H1 (cell line): ENCODE measurements around the gene NFYB. TPM values are rescaled to one million over a fixed set of nuclear protein-coding genes. Genes with fewer than 3 reads are reported as not detected.

Experiments
- CTBP2 ChIP-seq: IDR thresholded peaks from 2 replicates; pipeline ENCODE4 v1.7.0; 2011; ENCODE audit warnings: borderline replicate concordance, mild to moderate bottlenecking, moderate library complexity, mixed read lengths, low read length; ENCODE audit not compliant: insufficient read depth, insufficient read length
- KDM4A ChIP-seq: IDR thresholded peaks from one replicate; pipeline ENCODE4 v1.7.1; 2012; ENCODE audit warnings: low read depth, mild to moderate bottlenecking, moderate library complexity, low read length, inconsistent platforms; ENCODE audit not compliant: severe bottlenecking
- KDM5A ChIP-seq: fragments of 200-600 bp; IDR thresholded peaks from 2 replicates; pipeline ENCODE4 v1.7.1; 2012; ENCODE audit warnings: mild to moderate bottlenecking, low read length, inconsistent platforms, mixed read lengths
- POLR2A ChIP-seq, 2 experiments: IDR thresholded peaks; 1 replicate in 1 of 2; 2 replicates in 1 of 2; pipeline ENCODE4 v1.6.1; 2011; ENCODE audit warnings: low read depth in 2 of 2, low read length in 2 of 2, mild to moderate bottlenecking in 2 of 2; ENCODE audit errors: control extremely low read depth in 1 of 2
- polyA plus RNA-seq, 7 experiments: library from polyadenylated mRNA; depleted of rRNA in 3 of 7; stranded (reverse) in 5 of 7; unstranded in 2 of 7; fragments of >200 nt in 5 of 7; fragments of 200-250 nt in 2 of 7; gene quantifications; 1 replicate in 5 of 7; 2 replicates in 1 of 7; 4 replicates in 1 of 7; pipeline versions ENCODE4 v1.2.1 to v1.2.3, GENCODE V29; 2011 to 2013; ENCODE audit warnings: missing spikeins in 2 of 7, mixed read lengths in 2 of 7
- total RNA-seq: library from RNA; stranded (reverse); fragmentation: NEBNext Ultra II Directional; extraction: Animal tissue kit (Norgen Biotek cat#: 25700); gene quantifications from 2 replicates; pipeline ENCODE4 v1.2.1, GENCODE V29; 2021
- TF ChIP-seq, protein P1 (sequence below): fragments of 300-600 bp; sonication (generic); IDR thresholded peaks from 2 replicates; pipeline ENCODE4 v1.7.1; 2012; ENCODE audit warnings: low read length, moderate library complexity, mild to moderate bottlenecking, inconsistent platforms; ENCODE audit not compliant: insufficient replicate concordance
- TF ChIP-seq, protein P2 (sequence below), 3 experiments: IDR thresholded peaks; 1 replicate in 2 of 3; 2 replicates in 1 of 3; pipeline versions ENCODE4 v1.5.1 to v1.6.1; 2011; ENCODE audit warnings: low read length in 3 of 3, mild to moderate bottlenecking in 3 of 3, inconsistent platforms in 2 of 3, low read depth in 1 of 3, moderate library complexity in 1 of 3; ENCODE audit not compliant: insufficient read depth in 1 of 3; ENCODE audit errors: control extremely low read depth in 1 of 3
- TF ChIP-seq, protein P3 (sequence below): IDR thresholded peaks from 2 replicates; pipeline ENCODE4 v1.6.1; 2012; ENCODE audit warnings: inconsistent platforms

The NFYB gene
- total and polyA plus RNA-seq, 2 of the 8 experiments (the other 6 are each of a cell fraction or from before 2014, with no cell fraction given): 29.1 to 43.5 TPM

DNA sequence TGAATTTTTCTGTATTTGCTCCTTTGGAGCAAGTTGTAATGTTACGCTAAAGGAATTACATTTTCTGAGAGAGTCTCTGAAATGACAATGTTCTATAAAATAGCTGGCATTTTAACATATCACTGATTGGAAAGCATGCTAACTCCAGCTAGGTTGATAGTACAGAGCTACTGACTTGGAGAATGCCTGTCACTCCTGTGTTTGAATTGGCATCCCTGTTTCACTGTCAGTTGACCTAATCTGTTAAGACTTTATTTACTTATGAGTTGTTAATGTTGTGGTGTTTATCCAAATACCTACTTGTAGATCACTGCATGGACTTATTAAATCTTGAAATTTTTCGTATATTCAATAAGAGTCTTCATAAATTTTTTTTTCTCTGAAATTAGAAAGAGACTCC is 40.1 kb downstream of the NFYB start (continued):
- TF ChIP-seq KDM4A (no peak), POLR2A (IDR thresholded peaks at IDR 0.05; ENCODE audit: control extremely low read depth in 1 of 2, low read depth in 2 of 2, low read length in 2 of 2) (no peak), KDM5A (no peak), CTBP2 (no peak)
- TF ChIP-seq, protein P1, sequence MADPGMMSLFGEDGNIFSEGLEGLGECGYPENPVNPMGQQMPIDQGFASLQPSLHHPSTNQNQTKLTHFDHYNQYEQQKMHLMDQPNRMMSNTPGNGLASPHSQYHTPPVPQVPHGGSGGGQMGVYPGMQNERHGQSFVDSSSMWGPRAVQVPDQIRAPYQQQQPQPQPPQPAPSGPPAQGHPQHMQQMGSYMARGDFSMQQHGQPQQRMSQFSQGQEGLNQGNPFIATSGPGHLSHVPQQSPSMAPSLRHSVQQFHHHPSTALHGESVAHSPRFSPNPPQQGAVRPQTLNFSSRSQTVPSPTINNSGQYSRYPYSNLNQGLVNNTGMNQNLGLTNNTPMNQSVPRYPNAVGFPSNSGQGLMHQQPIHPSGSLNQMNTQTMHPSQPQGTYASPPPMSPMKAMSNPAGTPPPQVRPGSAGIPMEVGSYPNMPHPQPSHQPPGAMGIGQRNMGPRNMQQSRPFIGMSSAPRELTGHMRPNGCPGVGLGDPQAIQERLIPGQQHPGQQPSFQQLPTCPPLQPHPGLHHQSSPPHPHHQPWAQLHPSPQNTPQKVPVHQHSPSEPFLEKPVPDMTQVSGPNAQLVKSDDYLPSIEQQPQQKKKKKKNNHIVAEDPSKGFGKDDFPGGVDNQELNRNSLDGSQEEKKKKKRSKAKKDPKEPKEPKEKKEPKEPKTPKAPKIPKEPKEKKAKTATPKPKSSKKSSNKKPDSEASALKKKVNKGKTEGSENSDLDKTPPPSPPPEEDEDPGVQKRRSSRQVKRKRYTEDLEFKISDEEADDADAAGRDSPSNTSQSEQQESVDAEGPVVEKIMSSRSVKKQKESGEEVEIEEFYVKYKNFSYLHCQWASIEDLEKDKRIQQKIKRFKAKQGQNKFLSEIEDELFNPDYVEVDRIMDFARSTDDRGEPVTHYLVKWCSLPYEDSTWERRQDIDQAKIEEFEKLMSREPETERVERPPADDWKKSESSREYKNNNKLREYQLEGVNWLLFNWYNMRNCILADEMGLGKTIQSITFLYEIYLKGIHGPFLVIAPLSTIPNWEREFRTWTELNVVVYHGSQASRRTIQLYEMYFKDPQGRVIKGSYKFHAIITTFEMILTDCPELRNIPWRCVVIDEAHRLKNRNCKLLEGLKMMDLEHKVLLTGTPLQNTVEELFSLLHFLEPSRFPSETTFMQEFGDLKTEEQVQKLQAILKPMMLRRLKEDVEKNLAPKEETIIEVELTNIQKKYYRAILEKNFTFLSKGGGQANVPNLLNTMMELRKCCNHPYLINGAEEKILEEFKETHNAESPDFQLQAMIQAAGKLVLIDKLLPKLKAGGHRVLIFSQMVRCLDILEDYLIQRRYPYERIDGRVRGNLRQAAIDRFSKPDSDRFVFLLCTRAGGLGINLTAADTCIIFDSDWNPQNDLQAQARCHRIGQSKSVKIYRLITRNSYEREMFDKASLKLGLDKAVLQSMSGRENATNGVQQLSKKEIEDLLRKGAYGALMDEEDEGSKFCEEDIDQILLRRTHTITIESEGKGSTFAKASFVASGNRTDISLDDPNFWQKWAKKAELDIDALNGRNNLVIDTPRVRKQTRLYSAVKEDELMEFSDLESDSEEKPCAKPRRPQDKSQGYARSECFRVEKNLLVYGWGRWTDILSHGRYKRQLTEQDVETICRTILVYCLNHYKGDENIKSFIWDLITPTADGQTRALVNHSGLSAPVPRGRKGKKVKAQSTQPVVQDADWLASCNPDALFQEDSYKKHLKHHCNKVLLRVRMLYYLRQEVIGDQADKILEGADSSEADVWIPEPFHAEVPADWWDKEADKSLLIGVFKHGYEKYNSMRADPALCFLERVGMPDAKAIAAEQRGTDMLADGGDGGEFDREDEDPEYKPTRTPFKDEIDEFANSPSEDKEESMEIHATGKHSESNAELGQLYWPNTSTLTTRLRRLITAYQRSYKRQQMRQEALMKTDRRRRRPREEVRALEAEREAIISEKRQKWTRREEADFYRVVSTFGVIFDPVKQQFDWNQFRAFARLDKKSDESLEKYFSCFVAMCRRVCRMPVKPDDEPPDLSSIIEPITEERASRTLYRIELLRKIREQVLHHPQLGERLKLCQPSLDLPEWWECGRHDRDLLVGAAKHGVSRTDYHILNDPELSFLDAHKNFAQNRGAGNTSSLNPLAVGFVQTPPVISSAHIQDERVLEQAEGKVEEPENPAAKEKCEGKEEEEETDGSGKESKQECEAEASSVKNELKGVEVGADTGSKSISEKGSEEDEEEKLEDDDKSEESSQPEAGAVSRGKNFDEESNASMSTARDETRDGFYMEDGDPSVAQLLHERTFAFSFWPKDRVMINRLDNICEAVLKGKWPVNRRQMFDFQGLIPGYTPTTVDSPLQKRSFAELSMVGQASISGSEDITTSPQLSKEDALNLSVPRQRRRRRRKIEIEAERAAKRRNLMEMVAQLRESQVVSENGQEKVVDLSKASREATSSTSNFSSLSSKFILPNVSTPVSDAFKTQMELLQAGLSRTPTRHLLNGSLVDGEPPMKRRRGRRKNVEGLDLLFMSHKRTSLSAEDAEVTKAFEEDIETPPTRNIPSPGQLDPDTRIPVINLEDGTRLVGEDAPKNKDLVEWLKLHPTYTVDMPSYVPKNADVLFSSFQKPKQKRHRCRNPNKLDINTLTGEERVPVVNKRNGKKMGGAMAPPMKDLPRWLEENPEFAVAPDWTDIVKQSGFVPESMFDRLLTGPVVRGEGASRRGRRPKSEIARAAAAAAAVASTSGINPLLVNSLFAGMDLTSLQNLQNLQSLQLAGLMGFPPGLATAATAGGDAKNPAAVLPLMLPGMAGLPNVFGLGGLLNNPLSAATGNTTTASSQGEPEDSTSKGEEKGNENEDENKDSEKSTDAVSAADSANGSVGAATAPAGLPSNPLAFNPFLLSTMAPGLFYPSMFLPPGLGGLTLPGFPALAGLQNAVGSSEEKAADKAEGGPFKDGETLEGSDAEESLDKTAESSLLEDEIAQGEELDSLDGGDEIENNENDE: no peak
- TF ChIP-seq, protein P2, sequence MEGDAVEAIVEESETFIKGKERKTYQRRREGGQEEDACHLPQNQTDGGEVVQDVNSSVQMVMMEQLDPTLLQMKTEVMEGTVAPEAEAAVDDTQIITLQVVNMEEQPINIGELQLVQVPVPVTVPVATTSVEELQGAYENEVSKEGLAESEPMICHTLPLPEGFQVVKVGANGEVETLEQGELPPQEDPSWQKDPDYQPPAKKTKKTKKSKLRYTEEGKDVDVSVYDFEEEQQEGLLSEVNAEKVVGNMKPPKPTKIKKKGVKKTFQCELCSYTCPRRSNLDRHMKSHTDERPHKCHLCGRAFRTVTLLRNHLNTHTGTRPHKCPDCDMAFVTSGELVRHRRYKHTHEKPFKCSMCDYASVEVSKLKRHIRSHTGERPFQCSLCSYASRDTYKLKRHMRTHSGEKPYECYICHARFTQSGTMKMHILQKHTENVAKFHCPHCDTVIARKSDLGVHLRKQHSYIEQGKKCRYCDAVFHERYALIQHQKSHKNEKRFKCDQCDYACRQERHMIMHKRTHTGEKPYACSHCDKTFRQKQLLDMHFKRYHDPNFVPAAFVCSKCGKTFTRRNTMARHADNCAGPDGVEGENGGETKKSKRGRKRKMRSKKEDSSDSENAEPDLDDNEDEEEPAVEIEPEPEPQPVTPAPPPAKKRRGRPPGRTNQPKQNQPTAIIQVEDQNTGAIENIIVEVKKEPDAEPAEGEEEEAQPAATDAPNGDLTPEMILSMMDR (IDR thresholded peaks at IDR 0.05; ENCODE audit: control extremely low read depth in 1 of 3, insufficient read depth in 1 of 3, low read depth in 1 of 3, low read length in 3 of 3): no peak
- TF ChIP-seq, protein P3, sequence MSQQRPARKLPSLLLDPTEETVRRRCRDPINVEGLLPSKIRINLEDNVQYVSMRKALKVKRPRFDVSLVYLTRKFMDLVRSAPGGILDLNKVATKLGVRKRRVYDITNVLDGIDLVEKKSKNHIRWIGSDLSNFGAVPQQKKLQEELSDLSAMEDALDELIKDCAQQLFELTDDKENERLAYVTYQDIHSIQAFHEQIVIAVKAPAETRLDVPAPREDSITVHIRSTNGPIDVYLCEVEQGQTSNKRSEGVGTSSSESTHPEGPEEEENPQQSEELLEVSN: no peak
